Mammary epithelial cell (primary cell): ENCODE measurements around the gene WFIKKN2.

Experiments used
- CTCF ChIP-seq, 2 donors: IDR thresholded peaks in 1 of 2; conservative IDR thresholded peaks in 1 of 2; 2 replicates each; pipeline ENCODE4 v1.5.1; 2011 to 2012; ENCODE audit warnings: inconsistent platforms in 2 of 2, low read length in 2 of 2, mild to moderate bottlenecking in 2 of 2, control low read depth in 1 of 2, low read depth in 1 of 2; ENCODE audit not compliant: insufficient read depth in 1 of 2; ENCODE audit errors: extremely low read depth in 1 of 2
- EZH2 ChIP-seq: IDR thresholded peaks from 2 replicates; pipeline ENCODE4 v1.6.1; 2012; ENCODE audit warnings: low read length, inconsistent platforms, borderline replicate concordance

GRCh38 chr17:50891577-50891989 is 56.2 kb downstream of the WFIKKN2 start:
- TF ChIP-seq CTCF (conservative IDR thresholded peaks at IDR 0.05 in 1 of 2, IDR thresholded peaks at IDR 0.05 in 1 of 2; ENCODE audit: extremely low read depth in 1 of 2, insufficient read depth in 1 of 2, low read depth in 1 of 2, low read length in 2 of 2), result no peak
- TF ChIP-seq EZH2, result no peak
